ENCODE measurements around the gene ICAM1.

DNA sequence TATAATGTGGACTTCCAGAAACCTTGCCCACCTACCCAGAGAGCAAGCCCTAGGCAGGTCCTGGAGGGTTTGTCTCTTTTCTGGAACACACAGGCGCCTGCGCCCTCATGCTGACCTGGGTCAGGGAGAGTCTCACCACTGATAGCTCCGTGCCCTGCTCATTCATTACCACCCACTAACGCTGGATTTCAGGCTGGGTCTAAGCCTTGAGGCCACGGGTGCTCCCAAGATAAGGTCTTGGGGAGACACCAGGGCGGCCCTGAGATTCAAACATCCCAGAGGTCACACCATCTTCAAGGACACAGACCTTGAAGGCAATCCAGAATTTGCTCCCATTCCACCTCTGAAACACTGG lies 44.9 kb upstream of the ICAM1 start:
- TF ChIP-seq ZNF565 (CRISPR knock-in tag; conservative IDR thresholded peaks at IDR 0.05; ENCODE audit: low read depth), result no peak
- no peak for TF ChIP-seq OSR1 (CRISPR knock-in tag; IDR thresholded peaks at IDR 0.05)
- TF ChIP-seq PPARA (CRISPR knock-in tag; IDR thresholded peaks at IDR 0.05; ENCODE audit: borderline replicate concordance), result no peak
- no peak for TF ChIP-seq RARB (CRISPR knock-in tag; IDR thresholded peaks at IDR 0.05)
- no peak for TF ChIP-seq ZNF70 (CRISPR knock-in tag; IDR thresholded peaks at IDR 0.05)
- TF ChIP-seq, protein P1, sequence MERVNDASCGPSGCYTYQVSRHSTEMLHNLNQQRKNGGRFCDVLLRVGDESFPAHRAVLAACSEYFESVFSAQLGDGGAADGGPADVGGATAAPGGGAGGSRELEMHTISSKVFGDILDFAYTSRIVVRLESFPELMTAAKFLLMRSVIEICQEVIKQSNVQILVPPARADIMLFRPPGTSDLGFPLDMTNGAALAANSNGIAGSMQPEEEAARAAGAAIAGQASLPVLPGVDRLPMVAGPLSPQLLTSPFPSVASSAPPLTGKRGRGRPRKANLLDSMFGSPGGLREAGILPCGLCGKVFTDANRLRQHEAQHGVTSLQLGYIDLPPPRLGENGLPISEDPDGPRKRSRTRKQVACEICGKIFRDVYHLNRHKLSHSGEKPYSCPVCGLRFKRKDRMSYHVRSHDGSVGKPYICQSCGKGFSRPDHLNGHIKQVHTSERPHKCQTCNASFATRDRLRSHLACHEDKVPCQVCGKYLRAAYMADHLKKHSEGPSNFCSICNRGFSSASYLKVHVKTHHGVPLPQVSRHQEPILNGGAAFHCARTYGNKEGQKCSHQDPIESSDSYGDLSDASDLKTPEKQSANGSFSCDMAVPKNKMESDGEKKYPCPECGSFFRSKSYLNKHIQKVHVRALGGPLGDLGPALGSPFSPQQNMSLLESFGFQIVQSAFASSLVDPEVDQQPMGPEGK (CRISPR knock-in tag; IDR thresholded peaks at IDR 0.05; ENCODE audit: borderline replicate concordance), result no peak
- TF ChIP-seq ZFP3 (CRISPR knock-in tag; IDR thresholded peaks at IDR 0.05), result no peak
- TF ChIP-seq ISL1 (CRISPR knock-in tag; IDR thresholded peaks at IDR 0.05), result no peak
- no peak for TF ChIP-seq BACH2 (CRISPR knock-in tag; IDR thresholded peaks at IDR 0.05; ENCODE audit: borderline replicate concordance)
- no peak for TF ChIP-seq ARNTL (CRISPR knock-in tag; IDR thresholded peaks at IDR 0.05; ENCODE audit: borderline replicate concordance, low read depth)
- TF ChIP-seq TOX (CRISPR knock-in tag; IDR thresholded peaks at IDR 0.05; ENCODE audit: borderline replicate concordance), result no peak
- no peak for TF ChIP-seq ZNF8 (CRISPR knock-in tag; IDR thresholded peaks at IDR 0.05)
- TF ChIP-seq, protein P2, sequence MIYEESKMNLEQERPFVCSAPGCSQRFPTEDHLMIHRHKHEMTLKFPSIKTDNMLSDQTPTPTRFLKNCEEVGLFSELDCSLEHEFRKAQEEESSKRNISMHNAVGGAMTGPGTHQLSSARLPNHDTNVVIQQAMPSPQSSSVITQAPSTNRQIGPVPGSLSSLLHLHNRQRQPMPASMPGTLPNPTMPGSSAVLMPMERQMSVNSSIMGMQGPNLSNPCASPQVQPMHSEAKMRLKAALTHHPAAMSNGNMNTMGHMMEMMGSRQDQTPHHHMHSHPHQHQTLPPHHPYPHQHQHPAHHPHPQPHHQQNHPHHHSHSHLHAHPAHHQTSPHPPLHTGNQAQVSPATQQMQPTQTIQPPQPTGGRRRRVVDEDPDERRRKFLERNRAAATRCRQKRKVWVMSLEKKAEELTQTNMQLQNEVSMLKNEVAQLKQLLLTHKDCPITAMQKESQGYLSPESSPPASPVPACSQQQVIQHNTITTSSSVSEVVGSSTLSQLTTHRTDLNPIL (CRISPR knock-in tag; IDR thresholded peaks at IDR 0.05; ENCODE audit: low read depth), result no peak
- no peak for TF ChIP-seq ZFP30 (CRISPR knock-in tag; IDR thresholded peaks at IDR 0.05)

Data from SK-N-SH treated with all-trans-retinoic acid at 6 μM for 48 hours (cell line).